Activated CD4-positive, alpha-beta T cell treated with anti-CD3 and anti-CD28 coated beads, Interleukin-2, amount 50 U/mL, for 4 hours (primary cell): ENCODE results near the gene KRT76.
"Not testable (repeated sequence)": the region's sequence is repeated elsewhere in the genome, so short reads cannot be mapped to it uniquely, and the experiment has no call there.

Source experiments
- DNase-seq, 2 experiments: peaks; one replicate each; pipeline ENCODE4 v3.0.0-alpha.2; 2020

Gene KRT76

DNA sequence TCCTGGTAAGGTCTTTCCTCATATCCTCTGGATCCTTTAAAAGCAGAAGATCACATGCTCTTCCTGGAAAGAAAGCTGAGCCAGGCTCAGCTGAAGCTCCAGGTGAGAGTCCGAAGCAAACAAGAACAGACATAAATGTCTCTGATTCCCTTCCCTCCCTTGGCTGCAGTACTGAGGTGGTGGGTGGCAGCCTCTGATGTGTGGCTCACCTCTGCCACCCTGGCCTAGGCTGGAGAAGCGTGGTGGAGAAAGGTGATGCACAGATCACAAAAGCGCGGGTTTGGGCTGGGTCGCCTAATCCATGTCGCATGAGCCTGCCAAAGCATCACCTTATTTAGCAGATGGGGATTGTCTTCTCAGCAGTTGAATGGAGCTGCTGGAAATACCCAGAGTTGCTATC, 2.8 kb upstream of the KRT76 start:
- no peak for DNase-seq

GRCh38 chr12:52778833-52779232, 1.7 kb upstream of the KRT76 start:
- DNase-seq, result no peak

DNA sequence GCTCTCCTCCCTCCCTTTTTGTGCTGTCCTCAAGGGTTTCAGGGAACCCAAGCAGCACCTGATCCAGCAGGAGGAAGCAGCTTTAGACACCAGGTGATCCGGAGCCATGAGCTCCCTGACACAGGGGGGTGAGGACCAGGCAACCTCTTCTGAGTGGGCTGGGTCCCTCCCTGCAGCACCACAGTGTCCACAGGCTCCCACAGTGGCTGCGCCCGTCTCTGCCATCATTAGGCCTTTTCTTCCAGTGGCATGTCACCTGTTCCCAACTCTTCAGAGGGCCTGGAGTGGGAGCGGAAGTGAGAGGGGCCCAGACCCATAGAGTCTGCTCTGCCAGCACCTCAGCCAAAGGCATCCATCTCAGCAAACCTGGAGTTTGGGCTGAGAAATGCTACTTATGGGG, 421 bp upstream of the KRT76 start:
- DNase-seq, result no peak

DNA sequence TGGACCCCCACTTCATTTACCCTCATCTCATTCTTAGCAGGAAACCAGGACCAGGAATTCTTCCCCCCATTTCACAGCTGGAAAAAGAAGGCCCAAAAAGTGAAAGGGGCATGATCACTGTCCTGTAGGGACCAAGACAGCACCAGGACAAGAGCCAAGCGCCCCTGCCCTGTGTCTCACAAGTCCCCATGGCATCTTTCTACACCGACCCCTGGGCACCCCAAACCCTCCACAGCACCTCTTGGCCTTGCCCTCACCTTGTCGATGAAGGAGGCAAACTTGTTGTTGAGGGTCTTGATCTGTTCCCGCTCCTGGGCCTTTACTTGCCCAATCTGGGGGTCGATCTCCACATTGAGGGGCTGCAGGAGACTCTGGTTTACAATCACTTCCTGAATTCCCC, 710 bp downstream of the KRT76 start:
- DNase-seq, result no peak

- no peak for DNase-seq
These were observed 2.4 kb downstream of the KRT76 start for GRCh38 chr12:52774629-52775250.

DNA sequence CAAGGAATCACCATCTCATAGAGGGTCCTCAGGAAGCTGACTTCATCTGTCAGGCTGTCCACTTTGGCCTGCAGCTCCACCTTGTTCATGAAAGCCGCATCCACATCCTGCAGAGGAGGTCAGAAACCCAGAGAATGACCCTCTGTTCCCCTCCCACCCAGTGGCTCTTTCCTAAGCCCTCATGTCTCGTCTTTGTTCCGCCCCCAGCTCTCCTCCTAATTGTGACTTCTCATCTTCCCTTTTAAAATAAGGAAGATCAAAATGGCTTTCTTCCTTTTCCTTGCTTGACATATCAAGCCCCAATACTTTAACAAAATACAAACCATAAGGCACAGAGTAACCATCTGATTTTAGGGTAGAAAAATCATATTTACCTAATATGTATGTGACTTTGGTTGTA, 4.4 kb downstream of the KRT76 start:
- no peak for DNase-seq

- no peak for DNase-seq
These were observed 5.0 kb downstream of the KRT76 start for GRCh38 chr12:52772188-52772587.

DNA sequence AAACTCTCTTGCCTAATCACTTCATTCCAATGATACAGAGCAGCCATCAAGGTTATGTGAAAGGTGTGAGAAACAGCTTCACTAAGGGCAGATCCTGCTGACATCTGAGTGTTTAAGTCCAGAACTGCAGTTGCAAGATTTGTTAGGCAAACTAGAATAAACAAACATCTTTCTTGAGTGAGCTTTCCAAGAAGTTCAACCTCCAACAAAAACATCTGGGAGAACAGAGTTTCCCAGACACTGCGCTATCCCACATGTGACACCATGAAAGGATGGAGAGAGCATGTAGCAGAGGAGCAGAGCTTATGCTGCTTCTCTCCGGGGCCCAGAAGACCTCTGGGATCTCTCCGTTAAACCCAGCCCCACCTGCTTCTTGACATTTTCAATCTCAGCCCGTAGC, 5.6 kb downstream of the KRT76 start:
- no peak for DNase-seq

DNA sequence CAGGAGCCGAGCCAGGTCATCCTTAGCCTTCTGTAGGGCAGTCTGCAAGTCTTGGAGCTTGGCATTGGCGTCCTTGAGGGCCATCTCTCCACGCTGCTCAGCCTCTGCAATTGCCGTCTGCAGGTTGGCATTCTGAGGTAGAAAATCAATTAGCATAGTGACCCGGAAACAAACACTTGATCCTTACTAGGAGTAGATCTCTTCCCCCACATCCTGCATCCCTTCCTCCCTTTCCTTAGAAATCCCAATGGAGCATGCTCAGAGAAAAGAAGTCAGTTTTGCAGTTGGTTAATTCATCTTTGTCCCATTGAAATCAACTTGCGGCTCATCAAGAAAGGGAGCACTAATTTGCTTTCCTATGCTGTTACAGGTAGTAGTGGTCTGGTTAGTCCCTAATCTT, 6.1 kb downstream of the KRT76 start:
- DNase-seq, result no peak

GRCh38 chr12:52769946-52770345, 7.2 kb downstream of the KRT76 start:
- DNase-seq, result no peak

- no peak for DNase-seq
These were observed 7.8 kb downstream of the KRT76 start for GRCh38 chr12:52769354-52769753.

DNA sequence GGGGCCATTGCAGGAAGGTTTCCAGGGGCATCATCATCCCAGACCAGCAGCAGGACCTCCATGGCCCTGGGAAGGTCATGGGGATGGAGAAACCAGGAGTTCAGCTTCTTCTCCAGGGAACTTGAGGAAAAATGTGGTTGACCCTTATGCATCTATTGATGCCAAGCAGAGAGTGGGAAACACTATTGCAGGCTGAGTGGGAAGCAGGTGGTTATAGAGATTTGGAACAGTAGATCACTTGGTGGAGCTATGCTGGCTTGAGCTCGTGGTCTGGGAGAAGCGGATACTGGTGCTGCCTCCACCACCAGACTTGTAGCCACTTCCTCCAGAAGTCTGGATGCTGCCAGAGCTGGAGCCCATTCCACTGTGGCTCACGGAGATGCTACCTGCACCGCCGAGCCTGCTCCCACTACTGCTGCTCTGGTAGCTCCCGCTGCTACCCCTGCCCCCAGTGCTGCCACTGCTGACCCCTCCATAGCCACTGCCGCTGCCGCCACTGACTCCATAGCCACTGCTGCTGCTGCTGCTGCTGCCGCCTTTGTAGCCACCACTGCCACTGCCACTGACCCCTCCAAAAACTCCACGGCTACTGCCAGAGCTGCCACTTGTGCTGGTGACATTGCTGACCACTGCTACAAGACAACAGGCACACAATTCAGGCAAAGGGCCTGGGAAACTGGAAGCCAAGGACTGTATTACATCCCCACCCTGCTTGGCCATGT, 8.5 kb downstream of the KRT76 start:
- DNase-seq, result no peak

DNA sequence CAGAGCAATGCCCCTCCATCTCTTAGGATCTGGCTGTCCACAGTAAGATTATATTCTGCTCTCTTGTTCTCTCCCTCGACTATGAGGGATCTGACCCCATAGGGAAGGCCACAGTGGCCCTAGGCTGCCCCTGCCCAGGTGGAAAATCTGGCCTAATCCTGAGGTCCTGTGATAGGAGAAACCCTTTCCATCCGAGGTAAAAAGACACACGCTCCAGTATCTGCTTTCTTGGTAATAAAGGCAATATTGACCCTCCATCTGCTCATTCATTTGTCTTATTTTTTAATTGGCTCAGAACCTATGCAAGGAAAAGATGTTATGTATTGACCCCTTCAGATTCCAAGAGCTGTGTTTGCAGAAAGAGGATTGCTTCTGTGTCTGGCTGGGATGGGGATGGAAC, 9.7 kb downstream of the KRT76 start:
- DNase-seq, result no peak

- DNase-seq, result no peak
These were observed 10.1 kb downstream of the KRT76 start for GRCh38 chr12:52767020-52767379.

- DNase-seq, result no peak
These were observed 10.7 kb downstream of the KRT76 start for GRCh38 chr12:52766351-52767019.

DNA sequence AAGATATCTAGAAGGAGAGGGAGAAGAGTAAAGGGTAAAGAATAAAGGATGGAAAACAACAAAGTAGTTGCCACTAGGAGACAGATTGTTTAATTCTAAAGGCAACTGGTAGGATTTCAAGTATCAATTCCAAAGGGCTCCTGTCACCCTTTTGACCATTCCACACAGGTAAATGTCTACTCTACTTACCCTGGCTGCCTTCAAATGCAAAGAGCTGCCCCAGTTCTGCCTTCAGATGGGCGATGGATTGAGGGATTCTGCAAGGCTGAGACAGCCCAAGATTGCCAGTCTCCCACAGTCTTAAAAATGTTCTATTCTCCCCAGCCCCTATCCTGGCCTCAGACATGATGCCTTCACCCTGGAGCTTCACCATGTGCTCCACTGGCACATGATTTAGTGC, 11.4 kb downstream of the KRT76 start:
- no peak for DNase-seq

DNA sequence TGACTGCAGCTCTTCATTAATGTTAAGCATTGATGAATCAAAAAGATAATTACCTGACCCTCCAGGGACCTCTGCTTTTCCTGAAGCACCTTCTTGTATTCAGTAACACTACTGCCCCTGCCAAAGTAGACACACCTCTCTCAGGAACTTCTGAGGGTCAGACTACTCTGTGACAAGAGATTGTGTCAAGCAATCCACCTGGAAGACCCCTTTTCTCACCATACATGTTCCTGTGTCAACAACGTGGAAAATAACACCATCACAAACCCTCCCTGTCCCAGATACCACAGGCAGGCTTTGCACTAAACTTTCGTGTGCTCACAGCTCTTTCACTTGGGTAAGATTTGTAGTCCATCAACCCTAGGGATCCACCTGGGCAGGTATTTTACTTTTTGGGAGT, 13.2 kb downstream of the KRT76 start:
- no peak for DNase-seq

GRCh38 chr12:52763036-52763659, 14.0 kb downstream of the KRT76 start:
- no peak for DNase-seq

- DNase-seq, result no peak
These were observed 15.3 kb downstream of the KRT76 start for GRCh38 chr12:52761802-52762201.

- not testable (repeated sequence) for DNase-seq
These were observed 15.9 kb downstream of the KRT76 start for GRCh38 chr12:52761218-52761617.

- DNase-seq, result no peak
These were observed 16.5 kb downstream of the KRT76 start for GRCh38 chr12:52760623-52761022.

DNA sequence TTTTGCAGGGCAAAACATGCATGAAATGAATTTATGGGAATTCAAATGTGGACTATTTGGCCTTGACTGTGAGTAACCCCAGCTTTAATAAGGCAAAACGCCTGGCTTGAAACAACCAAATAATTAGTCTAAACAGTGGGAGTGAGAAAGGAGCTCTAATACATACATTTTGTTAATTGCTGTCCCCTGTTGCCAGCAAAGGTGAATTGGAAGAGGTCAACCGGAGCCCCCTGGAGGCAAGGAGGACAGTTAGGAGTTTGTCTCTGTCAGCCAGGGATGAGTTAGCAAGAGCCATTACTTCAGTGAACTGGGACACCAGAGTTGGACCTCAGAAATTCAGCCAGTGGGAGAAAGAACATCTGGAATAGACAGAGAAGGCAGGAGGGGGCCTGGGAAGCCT, 17.4 kb downstream of the KRT76 start:
- no peak for DNase-seq

- DNase-seq, result no peak
These were observed 17.9 kb downstream of the KRT76 start for GRCh38 chr12:52759218-52759617.
